ENCODE data around the gene SLC9A3.
"Not testable (repeated sequence)": the region's sequence is repeated elsewhere in the genome, so short reads cannot be mapped to it uniquely, and the experiment has no call there.

The SLC9A3 gene

GRCh38 chr5:524973-525761 is 918 bp upstream of the SLC9A3 start:
- no peak for DNase-seq (ENCODE audit: low read depth)

- DNase-seq (ENCODE audit: low read depth), result no peak
Observed at GRCh38 chr5:523441-524222, 617 bp downstream of the SLC9A3 start.

GRCh38 chr5:522899-523440 is 1.3 kb downstream of the SLC9A3 start:
- no peak for DNase-seq (ENCODE audit: low read depth)

DNA sequence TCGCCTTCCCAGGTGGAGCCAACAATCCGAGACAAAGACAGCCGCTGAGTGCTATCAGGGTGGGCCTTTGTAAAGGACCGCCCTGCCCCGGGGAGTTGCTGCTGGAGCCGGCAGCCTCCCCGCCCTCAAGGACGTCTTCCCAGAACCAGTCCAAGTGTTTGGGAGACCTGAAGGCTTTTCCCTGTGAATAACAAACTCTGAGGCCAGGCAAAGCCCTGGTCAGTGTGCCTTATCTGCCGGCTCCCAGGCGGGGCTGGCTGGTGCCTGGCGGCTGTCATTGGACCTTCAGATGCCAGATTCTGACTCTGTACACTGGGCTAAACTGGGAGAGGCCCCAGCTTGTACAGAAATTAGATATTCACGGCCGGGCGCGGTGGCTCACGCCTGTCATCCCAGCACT is 2.1 kb downstream of the SLC9A3 start:
- no peak for DNase-seq (ENCODE audit: low read depth)

GRCh38 chr5:521680-522079 is 2.6 kb downstream of the SLC9A3 start:
- no peak for DNase-seq (ENCODE audit: low read depth)

- no peak for DNase-seq (ENCODE audit: low read depth)
Observed at GRCh38 chr5:520850-521226, 3.4 kb downstream of the SLC9A3 start.

GRCh38 chr5:520196-520849 is 3.9 kb downstream of the SLC9A3 start:
- DNase-seq (ENCODE audit: low read depth), result no peak

GRCh38 chr5:518721-519120 is 5.5 kb downstream of the SLC9A3 start:
- no peak for DNase-seq (ENCODE audit: low read depth)

- no peak for DNase-seq (ENCODE audit: low read depth)
Observed at GRCh38 chr5:517535-518100, 6.6 kb downstream of the SLC9A3 start.

- no peak for DNase-seq (ENCODE audit: low read depth)
Observed at GRCh38 chr5:516980-517379, 7.3 kb downstream of the SLC9A3 start.

DNA sequence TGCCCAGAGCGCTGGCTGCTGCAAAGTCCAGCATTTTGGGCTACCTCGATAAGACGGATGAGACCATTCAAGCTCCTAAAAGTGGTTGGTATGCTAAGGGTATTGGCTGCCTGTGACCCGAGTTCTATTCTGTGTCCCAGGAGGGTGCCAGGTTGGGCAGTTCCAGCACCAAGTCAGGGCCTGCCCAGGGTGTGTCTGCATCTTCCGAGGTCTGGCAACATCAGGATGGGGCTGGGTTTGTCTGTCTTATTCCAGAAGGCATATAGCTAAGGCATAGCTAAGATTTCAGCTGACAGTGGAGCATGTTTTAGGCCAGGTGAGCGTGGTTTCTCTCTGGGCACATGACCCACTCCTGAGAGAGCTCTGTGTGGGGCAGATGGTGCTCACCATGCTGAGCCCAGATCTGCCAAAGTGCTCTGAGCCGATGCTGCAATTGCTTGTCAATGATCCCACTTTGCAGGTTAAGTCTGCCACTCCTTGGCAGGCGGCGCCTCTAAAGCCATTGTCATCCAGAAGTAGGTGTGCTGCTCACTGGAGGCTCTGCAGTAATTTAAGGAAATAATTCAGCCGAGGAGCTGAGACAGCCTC is 7.8 kb downstream of the SLC9A3 start:
- no peak for DNase-seq (ENCODE audit: low read depth)

DNA sequence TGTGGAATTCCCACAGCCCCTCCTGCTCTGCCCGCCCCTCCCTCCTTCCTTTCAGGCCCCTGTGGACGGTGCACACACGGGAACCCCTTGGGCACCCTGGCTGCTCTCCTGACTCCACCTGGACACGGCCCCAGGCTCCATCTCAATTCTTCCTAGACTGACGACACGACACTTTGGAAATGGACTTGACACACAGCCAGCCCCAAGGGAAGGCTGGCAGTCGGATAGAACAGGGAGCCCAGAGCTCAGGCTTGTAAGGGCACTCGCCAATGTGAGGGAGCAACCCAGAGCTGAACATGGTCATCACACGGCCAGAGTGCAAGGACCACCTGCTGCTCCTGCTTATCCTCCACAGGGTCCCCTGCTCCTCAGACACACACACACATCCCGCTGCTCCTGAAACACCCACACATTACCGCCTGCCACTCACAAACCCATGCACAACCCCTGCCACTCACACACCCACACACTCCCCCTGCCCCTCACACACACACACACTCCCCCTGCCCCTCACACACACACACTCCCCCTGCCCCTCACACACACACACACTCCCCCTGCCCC is 8.9 kb downstream of the SLC9A3 start:
- DNase-seq (ENCODE audit: low read depth), result no peak

- DNase-seq (ENCODE audit: low read depth), result no peak
Observed at GRCh38 chr5:514673-515072, 9.6 kb downstream of the SLC9A3 start.

- DNase-seq (ENCODE audit: low read depth), result no peak
Observed at GRCh38 chr5:514101-514485, 10.2 kb downstream of the SLC9A3 start.

DNA sequence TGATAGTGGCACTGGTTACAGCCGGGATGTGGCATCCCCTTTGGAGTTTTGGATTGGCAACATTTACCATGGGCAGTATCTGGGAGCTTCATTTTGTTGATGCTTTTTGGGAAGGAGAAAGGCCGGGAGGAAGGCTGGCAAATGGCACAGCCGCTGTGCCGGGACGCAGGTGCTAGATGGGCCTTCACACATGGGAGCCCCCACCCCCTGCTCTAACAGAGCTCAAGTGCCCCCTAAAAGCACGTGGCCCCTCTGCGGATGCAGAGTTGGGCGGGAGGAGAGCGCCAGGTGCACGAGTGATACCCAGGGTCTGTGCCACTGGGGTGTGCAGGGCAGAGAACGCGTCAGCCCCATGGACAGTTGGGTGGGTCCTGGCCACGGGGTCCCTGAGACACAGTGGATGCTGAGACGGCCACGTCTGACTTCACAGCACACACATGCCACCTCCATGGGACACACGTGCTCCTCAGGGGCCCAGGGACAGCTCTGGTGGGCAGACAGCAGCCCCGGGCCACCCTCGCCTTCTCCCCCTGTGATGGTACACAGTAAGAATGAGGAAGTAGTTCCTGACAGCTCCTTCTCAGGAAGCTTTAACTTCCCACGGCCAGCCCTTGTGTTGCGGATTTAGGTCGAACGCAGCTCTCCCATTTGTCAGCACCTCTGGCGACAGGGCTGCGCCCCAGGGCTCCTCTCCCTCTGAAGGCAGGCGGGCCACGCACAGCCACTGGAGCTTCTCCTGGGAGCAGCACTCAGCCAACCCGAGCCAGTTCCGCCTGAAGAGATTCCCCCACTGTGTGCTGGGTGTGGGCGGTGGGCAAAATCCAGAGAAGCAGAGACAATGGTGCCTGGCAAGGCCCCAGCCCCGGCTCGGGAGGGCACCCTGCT is 10.8 kb downstream of the SLC9A3 start:
- DNase-seq (ENCODE audit: low read depth), result no peak

DNA sequence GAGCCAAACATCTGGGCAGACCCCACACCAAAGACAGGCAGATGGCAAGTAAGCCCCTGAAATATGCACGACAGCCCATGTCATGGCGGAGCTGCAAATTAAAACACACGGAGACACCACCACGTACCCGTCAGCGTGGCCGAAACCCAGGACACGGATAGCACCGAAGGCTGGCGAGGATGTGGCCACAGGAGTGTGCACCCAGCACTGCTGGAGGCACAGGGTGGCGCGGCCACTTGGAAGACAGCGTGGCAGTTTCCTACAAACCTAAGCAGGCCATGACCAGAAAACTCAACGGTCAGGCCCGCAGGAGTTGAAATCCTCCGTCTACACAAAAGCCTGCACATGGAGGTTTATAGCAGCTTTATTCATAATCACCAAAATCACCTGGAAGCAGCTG is 12.8 kb downstream of the SLC9A3 start:
- DNase-seq (ENCODE audit: low read depth), result no peak

- DNase-seq (ENCODE audit: low read depth), result no peak
Observed at GRCh38 chr5:510521-510920, 13.7 kb downstream of the SLC9A3 start.

GRCh38 chr5:509611-510185 is 14.6 kb downstream of the SLC9A3 start:
- no peak for DNase-seq (ENCODE audit: low read depth)

DNA sequence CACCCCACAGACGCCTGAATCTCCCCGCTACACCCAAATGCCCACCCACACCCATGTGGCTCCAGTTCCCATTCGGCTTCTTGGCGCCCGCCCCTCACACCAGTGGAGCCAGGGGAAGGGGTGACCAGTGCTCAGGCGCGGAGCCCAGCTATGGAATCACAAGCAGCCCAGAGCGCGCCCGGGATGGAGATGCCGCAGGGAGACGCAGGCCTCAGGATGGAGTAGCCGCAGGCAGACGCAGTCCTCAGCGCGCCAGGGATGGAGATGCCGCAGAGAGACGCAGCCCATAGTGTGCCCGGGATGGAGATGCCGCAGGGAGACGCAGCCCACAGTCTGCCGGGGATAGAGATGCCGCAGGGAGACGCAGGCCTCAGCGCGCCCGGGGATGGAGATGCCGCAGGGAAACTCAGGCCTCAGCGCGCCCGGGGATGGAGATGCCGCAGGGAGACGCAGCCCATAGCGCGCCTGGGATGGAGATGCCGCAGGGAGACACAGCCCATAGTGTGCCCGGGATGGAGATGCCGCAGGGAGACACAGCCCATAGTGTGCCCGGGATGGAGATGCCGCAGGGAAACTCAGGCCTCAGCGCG is 16.2 kb downstream of the SLC9A3 start:
- DNase-seq (ENCODE audit: low read depth), result not testable (repeated sequence)

DNA sequence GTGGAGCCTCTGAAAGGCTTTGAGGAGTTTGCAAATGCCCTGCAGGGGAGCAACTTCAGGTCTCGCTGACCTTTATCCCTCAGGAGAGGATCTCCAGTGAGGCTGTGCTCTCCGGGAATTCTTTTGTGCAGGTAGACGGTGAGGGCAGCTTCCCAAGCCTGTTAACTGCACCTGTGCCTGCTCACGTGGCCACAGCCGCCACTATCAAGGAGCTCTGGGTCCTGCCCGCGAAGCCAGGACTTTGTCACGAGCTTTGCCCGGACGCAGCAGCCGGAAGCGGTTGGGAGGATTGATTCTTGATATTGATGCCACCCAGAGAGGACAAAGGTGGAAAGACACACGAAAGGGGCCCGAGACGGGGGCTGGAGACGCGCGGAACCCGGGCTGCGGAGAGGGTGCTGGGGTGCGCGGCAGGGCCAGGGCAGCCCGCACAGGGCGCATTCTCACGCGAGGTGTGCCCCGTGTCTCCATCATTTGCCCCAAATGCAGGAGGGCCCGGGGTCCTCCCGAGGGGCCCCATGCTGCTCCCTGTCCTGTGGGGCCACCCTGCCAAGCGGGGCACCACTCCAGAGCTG is 18.2 kb downstream of the SLC9A3 start:
- DNase-seq (ENCODE audit: low read depth), result no peak
